Right lobe of liver (tissue), 6 donors: Measurements from ENCODE around the gene PKDREJ. TPM values are rescaled to one million over a fixed set of nuclear protein-coding genes. Genes with fewer than 3 reads are reported as not detected.

Experiments used
- ATAC-seq, 4 donors: fragments of 200-7000 bp; cut with Tn5 transposase; one replicate each; pipeline ENCODE4 v1.9.1; 2020; ENCODE audit warnings: mild to moderate bottlenecking in 4 of 4, moderate library complexity in 4 of 4
- DNase-seq, 3 donors: peaks; one replicate each; pipeline ENCODE4 v3.0.0-alpha.2; 2020
- H3K27ac ChIP-seq, 3 donors: fragments of 200-600 bp; one replicate each; pipeline ENCODE4 v1.8.0; 2022
- H3K27me3 ChIP-seq, 2 donors: fragments of 200-600 bp; one replicate each; pipeline ENCODE4 v1.8.0; 2022
- H3K36me3 ChIP-seq, 4 donors: fragments of 200-600 bp; sonication (generic) in 1 of 4; one replicate each; pipeline versions ENCODE4 v1.5.1 to v1.8.0; 2017 to 2022; ENCODE audit warnings: control low read depth in 1 of 4
- H3K4me1 ChIP-seq, 4 donors: fragments of 200-600 bp; sonication (generic) in 1 of 4; one replicate each; pipeline versions ENCODE4 v1.5.1 to v1.8.0; 2017 to 2022; ENCODE audit warnings: control low read depth in 1 of 4
- H3K4me3 ChIP-seq, 3 donors: fragments of 200-600 bp; one replicate each; pipeline ENCODE4 v1.8.0; 2022
- H3K9me3 ChIP-seq, 4 donors: fragments of 200-600 bp; sonication (generic) in 1 of 4; one replicate each; pipeline versions ENCODE4 v1.5.1 to v1.8.0; 2017 to 2022; ENCODE audit warnings: control low read depth in 1 of 4
- POLR2A ChIP-seq: fragments of 450-650 bp; IDR thresholded peaks from one replicate; pipeline ENCODE4 v1.6.1; 2017; ENCODE audit warnings: antibody characterized with exemption, mild to moderate bottlenecking
- WGBS: methylation state at CpG from one replicate; pipeline ENCODE4 v1.1.6; 2018; ENCODE audit warnings: low coverage, low lambda C conversion rate; ENCODE audit not compliant: insufficient coverage; ENCODE audit errors: missing lambda C conversion rate; 5-methylcytosine and 5-hydroxymethylcytosine counted together
- intact Hi-C, 2 donors: fragments of 100-400 bp; cut with DNase I; formaldehyde crosslinking; loops; one replicate each; pipeline versions ENCODE4 v1.11.2 to v1.14.1; 2022
- total RNA-seq, 6 experiments: library from RNA; depleted of rRNA in 2 of 6; stranded (reverse); fragments of >200 nt in 2 of 6; fragmentation: NEBNext Ultra II Directional in 3 of 6; extraction: Animal tissue kit (Norgen Biotek cat#: 25700) in 3 of 6; gene quantifications; one replicate each; pipeline versions ENCODE4 v1.1.0 to v1.2.4, GENCODE V29; 2016 to 2023
- TF ChIP-seq, protein P1 (sequence below), 4 donors: fragments of 200-600 bp in 3 of 4; fragments of 450-650 bp in 1 of 4; IDR thresholded peaks; one replicate each; pipeline versions ENCODE4 v1.5.1 to v1.8.0; 2016 to 2022; ENCODE audit warnings: antibody characterized with exemption in 4 of 4, mild to moderate bottlenecking in 2 of 4
- donor health status: DM: no; HTN: yes; CAD: no.
- donor health status: DM: no; HTN: no; CAD: no.
- donor health status: DM: no; HTN: no; CAD: no.
- donor health status: DM: no; HTN: yes; CAD: no.
- donor health status: DM: no; HTN: yes; CAD: no.

PKDREJ gene
- total RNA-seq, 6 experiments from 2014 or later: 0.05 to 0.07 TPM; not detected in 4

DNA sequence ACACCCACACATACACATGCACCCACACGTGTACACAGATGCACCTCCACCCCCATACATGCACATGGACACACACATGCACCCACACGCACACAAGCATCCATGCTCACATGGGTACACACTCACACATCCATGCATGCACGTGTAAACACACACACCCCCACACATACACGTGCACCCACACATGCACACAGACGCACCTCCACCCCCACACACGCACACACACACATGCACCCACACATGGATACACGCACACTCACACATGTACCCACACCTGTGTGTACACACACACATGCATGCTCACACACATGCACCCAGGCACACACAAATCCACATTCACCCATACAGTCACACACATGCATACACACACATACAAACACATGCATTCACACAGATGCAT lies 37.5 kb downstream of the PKDREJ start:
- ATAC-seq (peak in 2 of 4 donors; percentile 2 to 25), DNase-seq (no peak)
- Histone ChIP-seq H3K27me3 (no peaks in the 10 kb centered on the region), H3K9me3 (no peaks in the 10 kb centered on the region), H3K27ac (no peak overlapping the region), H3K4me1 (peaks cover 0 to 34% (median 5%) of the 10 kb centered on the region in 4 donors), H3K36me3 (peaks cover 0 to 41% (median 20%) of the 10 kb centered on the region in 4 donors), H3K4me3 (no peak overlapping the region)
- TF ChIP-seq POLR2A: no peak
- TF ChIP-seq, protein P1, sequence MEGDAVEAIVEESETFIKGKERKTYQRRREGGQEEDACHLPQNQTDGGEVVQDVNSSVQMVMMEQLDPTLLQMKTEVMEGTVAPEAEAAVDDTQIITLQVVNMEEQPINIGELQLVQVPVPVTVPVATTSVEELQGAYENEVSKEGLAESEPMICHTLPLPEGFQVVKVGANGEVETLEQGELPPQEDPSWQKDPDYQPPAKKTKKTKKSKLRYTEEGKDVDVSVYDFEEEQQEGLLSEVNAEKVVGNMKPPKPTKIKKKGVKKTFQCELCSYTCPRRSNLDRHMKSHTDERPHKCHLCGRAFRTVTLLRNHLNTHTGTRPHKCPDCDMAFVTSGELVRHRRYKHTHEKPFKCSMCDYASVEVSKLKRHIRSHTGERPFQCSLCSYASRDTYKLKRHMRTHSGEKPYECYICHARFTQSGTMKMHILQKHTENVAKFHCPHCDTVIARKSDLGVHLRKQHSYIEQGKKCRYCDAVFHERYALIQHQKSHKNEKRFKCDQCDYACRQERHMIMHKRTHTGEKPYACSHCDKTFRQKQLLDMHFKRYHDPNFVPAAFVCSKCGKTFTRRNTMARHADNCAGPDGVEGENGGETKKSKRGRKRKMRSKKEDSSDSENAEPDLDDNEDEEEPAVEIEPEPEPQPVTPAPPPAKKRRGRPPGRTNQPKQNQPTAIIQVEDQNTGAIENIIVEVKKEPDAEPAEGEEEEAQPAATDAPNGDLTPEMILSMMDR (IDR thresholded peaks at IDR 0.05): no peak
- 84% methylated on average over 5 of the region's 7 CpGs for WGBS
- intact Hi-C loops: no loop called here

DNA sequence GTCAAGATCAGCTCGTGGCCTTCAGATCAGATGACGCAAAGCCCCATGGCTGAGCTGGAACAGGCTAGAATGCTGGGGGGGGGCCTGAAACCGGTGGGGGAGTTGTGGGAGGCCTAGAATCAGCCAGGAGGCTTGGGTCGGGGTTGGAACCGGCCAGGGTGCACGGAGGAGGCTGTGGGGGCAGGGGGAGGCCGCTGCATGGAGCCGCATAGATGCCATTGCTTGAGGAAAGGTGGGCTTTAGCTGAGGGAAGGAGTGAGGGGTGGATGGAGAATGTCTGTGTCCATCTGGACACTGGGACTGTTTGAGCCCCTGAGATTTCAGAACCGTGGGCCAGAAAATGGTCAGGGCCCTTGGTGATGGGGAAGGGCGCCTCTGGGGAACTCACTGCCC lies 38.2 kb downstream of the PKDREJ start:
- no peaks in the 10 kb centered on the region for H3K27me3 ChIP-seq
- intact Hi-C loops: no loop called here
- H3K27ac ChIP-seq: peak overlapping the region in 1 of 3 donors; percentile 65
- TF ChIP-seq, protein P1 (IDR thresholded peaks at IDR 0.05): no peak
- no peak for TF ChIP-seq POLR2A
- no peaks in the 10 kb centered on the region for H3K9me3 ChIP-seq
- peak in 1 of 4 donors; percentile 19 for ATAC-seq
- peaks cover 0 to 48% (median 27%) of the 10 kb centered on the region in 4 donors for H3K36me3 ChIP-seq
- DNase-seq: no peak
- 80% methylated on average over 9 of the region's 10 CpGs for WGBS
- peaks cover 0 to 27% (median 4%) of the 10 kb centered on the region in 4 donors for H3K4me1 ChIP-seq
- H3K4me3 ChIP-seq: no peak overlapping the region

DNA sequence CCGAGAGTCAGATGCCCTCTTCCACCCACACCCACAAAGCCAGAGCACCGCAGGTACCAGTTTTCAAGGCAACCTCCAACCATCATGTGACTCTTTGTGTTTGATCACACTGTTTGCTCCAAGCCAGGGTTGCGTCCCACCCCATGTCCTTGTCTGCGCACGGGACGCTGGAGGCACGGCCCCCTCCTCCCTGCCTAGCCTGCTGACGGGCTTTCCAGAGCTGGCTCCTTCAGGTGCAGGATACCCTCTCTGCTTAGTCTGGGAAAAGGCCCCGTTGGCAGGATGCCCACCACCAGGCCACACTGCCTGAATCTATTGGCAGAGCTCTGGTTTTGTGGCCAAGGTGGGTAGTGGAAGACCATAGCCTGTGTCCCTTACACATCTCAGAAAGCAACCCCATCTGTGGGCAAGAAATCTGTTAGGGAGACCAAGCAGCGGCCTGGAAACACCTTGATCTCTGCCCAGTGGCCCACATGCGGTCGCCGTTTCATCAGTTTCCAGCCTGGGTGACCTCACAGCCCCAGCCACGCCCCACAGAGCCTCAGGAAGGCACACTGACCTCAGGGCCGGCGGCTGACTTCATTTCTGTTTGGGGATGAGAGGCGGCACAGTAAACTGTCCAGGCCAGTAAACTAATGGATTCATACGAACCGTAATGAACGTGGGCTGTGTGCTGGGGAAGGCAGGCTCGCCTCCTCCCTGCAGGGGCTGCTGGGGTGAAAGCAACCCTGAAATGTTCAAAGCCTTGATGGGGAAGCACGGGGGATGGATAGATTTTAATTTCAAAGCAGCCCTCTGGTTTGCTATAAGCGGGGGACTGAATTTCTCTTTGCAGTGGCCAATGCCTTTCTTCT lies 38.9 kb downstream of the PKDREJ start:
- ATAC-seq (peak; percentile 51 to 88 (median 79)), DNase-seq (peak; percentile 67 to 83 (median 67))
- 47% methylated on average over 16 of the region's 23 CpGs for WGBS
- Histone ChIP-seq H3K27ac (peak overlapping the region in 1 of 3 donors; percentile 65), H3K4me1 (peaks cover 0 to 20% (median under 1%) of the 10 kb centered on the region in 4 donors), H3K9me3 (no peaks in the 10 kb centered on the region), H3K4me3 (no peak overlapping the region), H3K36me3 (peaks cover 0 to 54% (median 28%) of the 10 kb centered on the region in 4 donors), H3K27me3 (no peaks in the 10 kb centered on the region)
- intact Hi-C loops: no loop called here
- TF ChIP-seq, protein P1 (IDR thresholded peaks at IDR 0.05): no peak
- no peak for TF ChIP-seq POLR2A

DNA sequence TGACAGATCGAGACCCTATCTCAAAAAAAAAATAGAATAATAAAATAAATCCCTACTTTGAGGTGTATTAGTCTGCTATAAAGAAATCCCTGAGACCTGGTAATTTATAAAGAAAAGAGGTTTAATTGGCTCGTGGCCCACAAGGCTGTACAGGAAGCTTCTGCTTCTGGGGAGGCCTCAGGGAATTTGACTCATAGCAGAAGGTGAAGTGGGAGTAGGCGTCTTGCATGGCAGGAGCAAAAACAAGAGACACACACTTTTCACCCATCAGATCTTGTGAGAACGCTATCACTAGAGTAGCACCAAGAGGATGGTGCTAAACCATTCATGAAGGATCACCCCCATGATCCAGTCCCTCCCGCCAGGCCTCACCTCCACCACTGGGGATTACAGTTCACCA lies 42.2 kb downstream of the PKDREJ start:
- intact Hi-C loops: no loop called here
- no peaks in the 10 kb centered on the region for H3K9me3 ChIP-seq
- H3K27me3 ChIP-seq: no peaks in the 10 kb centered on the region
- TF ChIP-seq, protein P1 (IDR thresholded peaks at IDR 0.05): no peak
- TF ChIP-seq POLR2A: no peak
- peaks cover 0 to 12% (median 0%) of the 10 kb centered on the region in 4 donors for H3K4me1 ChIP-seq
- no peak overlapping the region for H3K27ac ChIP-seq
- H3K36me3 ChIP-seq: peaks cover 0 to 75% (median 46%) of the 10 kb centered on the region in 4 donors
- H3K4me3 ChIP-seq: no peak overlapping the region
- WGBS: 94% methylated on average over 4 of the region's 5 CpGs
- ATAC-seq (no peak), DNase-seq (no peak)
